ENCODE measurements around the gene WNT9B.

DNA sequence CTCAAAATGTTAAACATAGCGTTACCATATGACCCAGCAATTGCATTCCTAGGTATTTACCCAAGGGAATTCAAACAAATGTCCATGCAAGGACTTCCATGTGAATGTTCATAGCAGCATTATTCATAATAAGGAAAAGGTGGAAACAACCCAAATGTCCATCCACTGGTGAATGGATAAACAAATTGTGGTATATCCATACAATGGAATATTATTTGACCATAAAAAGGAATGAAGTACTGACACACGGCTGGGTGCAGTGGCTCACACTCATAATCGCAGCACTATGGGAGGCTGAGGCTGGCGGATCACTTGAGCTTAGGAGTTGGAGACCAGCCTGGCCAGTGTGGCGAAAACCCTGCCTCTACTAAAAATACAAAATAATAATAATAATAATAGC lies 47.5 kb downstream of the WNT9B start:
- TF ChIP-seq, protein P1, sequence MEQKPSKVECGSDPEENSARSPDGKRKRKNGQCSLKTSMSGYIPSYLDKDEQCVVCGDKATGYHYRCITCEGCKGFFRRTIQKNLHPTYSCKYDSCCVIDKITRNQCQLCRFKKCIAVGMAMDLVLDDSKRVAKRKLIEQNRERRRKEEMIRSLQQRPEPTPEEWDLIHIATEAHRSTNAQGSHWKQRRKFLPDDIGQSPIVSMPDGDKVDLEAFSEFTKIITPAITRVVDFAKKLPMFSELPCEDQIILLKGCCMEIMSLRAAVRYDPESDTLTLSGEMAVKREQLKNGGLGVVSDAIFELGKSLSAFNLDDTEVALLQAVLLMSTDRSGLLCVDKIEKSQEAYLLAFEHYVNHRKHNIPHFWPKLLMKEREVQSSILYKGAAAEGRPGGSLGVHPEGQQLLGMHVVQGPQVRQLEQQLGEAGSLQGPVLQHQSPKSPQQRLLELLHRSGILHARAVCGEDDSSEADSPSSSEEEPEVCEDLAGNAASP (IDR thresholded peaks at IDR 0.05): no peak
- no peak for TF ChIP-seq NFATC3 (IDR thresholded peaks at IDR 0.05)
- TF ChIP-seq, protein P2, sequence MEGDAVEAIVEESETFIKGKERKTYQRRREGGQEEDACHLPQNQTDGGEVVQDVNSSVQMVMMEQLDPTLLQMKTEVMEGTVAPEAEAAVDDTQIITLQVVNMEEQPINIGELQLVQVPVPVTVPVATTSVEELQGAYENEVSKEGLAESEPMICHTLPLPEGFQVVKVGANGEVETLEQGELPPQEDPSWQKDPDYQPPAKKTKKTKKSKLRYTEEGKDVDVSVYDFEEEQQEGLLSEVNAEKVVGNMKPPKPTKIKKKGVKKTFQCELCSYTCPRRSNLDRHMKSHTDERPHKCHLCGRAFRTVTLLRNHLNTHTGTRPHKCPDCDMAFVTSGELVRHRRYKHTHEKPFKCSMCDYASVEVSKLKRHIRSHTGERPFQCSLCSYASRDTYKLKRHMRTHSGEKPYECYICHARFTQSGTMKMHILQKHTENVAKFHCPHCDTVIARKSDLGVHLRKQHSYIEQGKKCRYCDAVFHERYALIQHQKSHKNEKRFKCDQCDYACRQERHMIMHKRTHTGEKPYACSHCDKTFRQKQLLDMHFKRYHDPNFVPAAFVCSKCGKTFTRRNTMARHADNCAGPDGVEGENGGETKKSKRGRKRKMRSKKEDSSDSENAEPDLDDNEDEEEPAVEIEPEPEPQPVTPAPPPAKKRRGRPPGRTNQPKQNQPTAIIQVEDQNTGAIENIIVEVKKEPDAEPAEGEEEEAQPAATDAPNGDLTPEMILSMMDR (IDR thresholded peaks at IDR 0.05 in 2 of 3, conservative IDR thresholded peaks at IDR 0.05 in 1 of 3; ENCODE audit: insufficient read depth in 2 of 3, low read depth in 1 of 3, low read length in 3 of 3): no peak
- no peak for TF ChIP-seq L3MBTL2 (IDR thresholded peaks at IDR 0.05)
- TF ChIP-seq RBM22 (IDR thresholded peaks at IDR 0.05; ENCODE audit: low read depth, low read length, poor library complexity, severe bottlenecking): no peak
- TF ChIP-seq, protein P3, sequence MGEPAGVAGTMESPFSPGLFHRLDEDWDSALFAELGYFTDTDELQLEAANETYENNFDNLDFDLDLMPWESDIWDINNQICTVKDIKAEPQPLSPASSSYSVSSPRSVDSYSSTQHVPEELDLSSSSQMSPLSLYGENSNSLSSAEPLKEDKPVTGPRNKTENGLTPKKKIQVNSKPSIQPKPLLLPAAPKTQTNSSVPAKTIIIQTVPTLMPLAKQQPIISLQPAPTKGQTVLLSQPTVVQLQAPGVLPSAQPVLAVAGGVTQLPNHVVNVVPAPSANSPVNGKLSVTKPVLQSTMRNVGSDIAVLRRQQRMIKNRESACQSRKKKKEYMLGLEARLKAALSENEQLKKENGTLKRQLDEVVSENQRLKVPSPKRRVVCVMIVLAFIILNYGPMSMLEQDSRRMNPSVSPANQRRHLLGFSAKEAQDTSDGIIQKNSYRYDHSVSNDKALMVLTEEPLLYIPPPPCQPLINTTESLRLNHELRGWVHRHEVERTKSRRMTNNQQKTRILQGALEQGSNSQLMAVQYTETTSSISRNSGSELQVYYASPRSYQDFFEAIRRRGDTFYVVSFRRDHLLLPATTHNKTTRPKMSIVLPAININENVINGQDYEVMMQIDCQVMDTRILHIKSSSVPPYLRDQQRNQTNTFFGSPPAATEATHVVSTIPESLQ (CRISPR knock-in tag; IDR thresholded peaks at IDR 0.05): no peak
- TF ChIP-seq SRSF9 (IDR thresholded peaks at IDR 0.05; ENCODE audit: borderline replicate concordance, low read depth, low read length): no peak
- no peak for TF ChIP-seq BMI1 (IDR thresholded peaks at IDR 0.05; ENCODE audit: low read length)
- no peak for TF ChIP-seq TBP (optimal IDR thresholded peaks at IDR 0.05; ENCODE audit: low read depth, low read length)

Data from K562 (cell line).